ENCODE data around the gene ZFAND6.

The ZFAND6 gene

GRCh38 chr15:80100247-80100646 is 40.8 kb downstream of the ZFAND6 start:
- H3K36me3 ChIP-seq (ENCODE audit: insufficient read depth), result no peaks in the 10 kb centered on the region
- H3K27me3 ChIP-seq (ENCODE audit: insufficient read depth, low read depth), result no peaks in the 10 kb centered on the region
- TF ChIP-seq, protein P1, sequence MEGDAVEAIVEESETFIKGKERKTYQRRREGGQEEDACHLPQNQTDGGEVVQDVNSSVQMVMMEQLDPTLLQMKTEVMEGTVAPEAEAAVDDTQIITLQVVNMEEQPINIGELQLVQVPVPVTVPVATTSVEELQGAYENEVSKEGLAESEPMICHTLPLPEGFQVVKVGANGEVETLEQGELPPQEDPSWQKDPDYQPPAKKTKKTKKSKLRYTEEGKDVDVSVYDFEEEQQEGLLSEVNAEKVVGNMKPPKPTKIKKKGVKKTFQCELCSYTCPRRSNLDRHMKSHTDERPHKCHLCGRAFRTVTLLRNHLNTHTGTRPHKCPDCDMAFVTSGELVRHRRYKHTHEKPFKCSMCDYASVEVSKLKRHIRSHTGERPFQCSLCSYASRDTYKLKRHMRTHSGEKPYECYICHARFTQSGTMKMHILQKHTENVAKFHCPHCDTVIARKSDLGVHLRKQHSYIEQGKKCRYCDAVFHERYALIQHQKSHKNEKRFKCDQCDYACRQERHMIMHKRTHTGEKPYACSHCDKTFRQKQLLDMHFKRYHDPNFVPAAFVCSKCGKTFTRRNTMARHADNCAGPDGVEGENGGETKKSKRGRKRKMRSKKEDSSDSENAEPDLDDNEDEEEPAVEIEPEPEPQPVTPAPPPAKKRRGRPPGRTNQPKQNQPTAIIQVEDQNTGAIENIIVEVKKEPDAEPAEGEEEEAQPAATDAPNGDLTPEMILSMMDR (conservative IDR thresholded peaks at IDR 0.05; ENCODE audit: low read depth, low read length), result no peak
- no peak overlapping the region for H3K27ac ChIP-seq
- no peak overlapping the region for H3K9ac ChIP-seq
- H3K79me2 ChIP-seq (ENCODE audit: insufficient read depth, low read depth), result no peaks in the 10 kb centered on the region
- no peak overlapping the region for H3K4me3 ChIP-seq (IDR thresholded peaks at IDR 0.05; ENCODE audit: insufficient read depth, low read depth, low read length)
- no peak overlapping the region for H2AFZ ChIP-seq (ENCODE audit: low read depth)
- no peaks in the 10 kb centered on the region for H4K20me1 ChIP-seq (ENCODE audit: insufficient read depth)
- no peak overlapping the region for H3K4me2 ChIP-seq
- peaks cover 23% of the 10 kb centered on the region for H3K4me1 ChIP-seq (ENCODE audit: low read depth, poor library complexity, severe bottlenecking)

- no peak overlapping the region for H2AFZ ChIP-seq (ENCODE audit: low read depth)
- H3K79me2 ChIP-seq (ENCODE audit: insufficient read depth, low read depth), result no peaks in the 10 kb centered on the region; the same call in 1 of the 2 replicates
- no peaks in the 10 kb centered on the region for H4K20me1 ChIP-seq (ENCODE audit: insufficient read depth)
- no peaks in the 10 kb centered on the region for H3K27me3 ChIP-seq (ENCODE audit: insufficient read depth, low read depth)
- H3K27ac ChIP-seq, result no peak overlapping the region
- H3K4me3 ChIP-seq (IDR thresholded peaks at IDR 0.05; ENCODE audit: insufficient read depth, low read depth, low read length), result no peak overlapping the region
- TF ChIP-seq, protein P1 (conservative IDR thresholded peaks at IDR 0.05; ENCODE audit: low read depth, low read length), result no peak
- H3K4me1 ChIP-seq (ENCODE audit: low read depth, poor library complexity, severe bottlenecking), result no peaks in the 10 kb centered on the region
- H3K36me3 ChIP-seq (ENCODE audit: insufficient read depth), result no peaks in the 10 kb centered on the region
- H3K9ac ChIP-seq, result no peak overlapping the region
- no peak overlapping the region for H3K4me2 ChIP-seq
Observed at GRCh38 chr15:80105193-80105592, 45.7 kb downstream of the ZFAND6 start.

GRCh38 chr15:80105595-80105994 is 46.1 kb downstream of the ZFAND6 start:
- Histone ChIP-seq H4K20me1 (ENCODE audit: insufficient read depth) (no peaks in the 10 kb centered on the region), H3K4me2 (no peak overlapping the region), H2AFZ (ENCODE audit: low read depth) (no peak overlapping the region), H3K9ac (no peak overlapping the region), H3K4me3 (IDR thresholded peaks at IDR 0.05; ENCODE audit: insufficient read depth, low read depth, low read length) (no peak overlapping the region), H3K79me2 (ENCODE audit: insufficient read depth, low read depth) (no peaks in the 10 kb centered on the region; the same call in 1 of the 2 replicates), H3K27ac (no peak overlapping the region), H3K4me1 (ENCODE audit: low read depth, poor library complexity, severe bottlenecking) (no peaks in the 10 kb centered on the region), H3K27me3 (ENCODE audit: insufficient read depth, low read depth) (no peaks in the 10 kb centered on the region), H3K36me3 (ENCODE audit: insufficient read depth) (no peaks in the 10 kb centered on the region)
- TF ChIP-seq, protein P1 (conservative IDR thresholded peaks at IDR 0.05; ENCODE audit: low read depth, low read length), result no peak

DNA sequence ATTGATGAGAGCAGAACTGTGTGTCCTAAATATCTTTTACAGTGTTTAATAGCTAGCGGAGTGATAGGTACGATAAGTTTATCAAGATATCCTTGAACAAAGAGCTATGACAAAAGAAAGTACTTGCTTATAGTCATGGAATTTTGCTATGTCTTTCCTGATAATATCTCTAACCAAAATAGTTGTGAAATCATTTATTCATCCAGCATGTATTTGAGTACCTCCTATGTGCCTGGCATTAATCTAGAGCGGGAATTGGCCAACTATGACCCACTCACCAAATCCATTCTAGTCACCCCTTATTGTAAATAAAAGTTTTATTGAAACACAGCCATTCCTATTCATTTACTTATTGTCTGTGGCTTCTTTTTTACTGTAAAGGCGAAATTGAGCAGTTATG is 46.6 kb downstream of the ZFAND6 start:
- H3K4me1 ChIP-seq (ENCODE audit: low read depth, poor library complexity, severe bottlenecking), result no peaks in the 10 kb centered on the region
- no peaks in the 10 kb centered on the region for H3K36me3 ChIP-seq (ENCODE audit: insufficient read depth)
- H3K4me2 ChIP-seq, result no peak overlapping the region
- H3K27ac ChIP-seq, result no peak overlapping the region
- H2AFZ ChIP-seq (ENCODE audit: low read depth), result no peak overlapping the region
- no peaks in the 10 kb centered on the region for H4K20me1 ChIP-seq (ENCODE audit: insufficient read depth)
- H3K27me3 ChIP-seq (ENCODE audit: insufficient read depth, low read depth), result no peaks in the 10 kb centered on the region
- no peak overlapping the region for H3K4me3 ChIP-seq (IDR thresholded peaks at IDR 0.05; ENCODE audit: insufficient read depth, low read depth, low read length)
- no peak overlapping the region for H3K9ac ChIP-seq
- no peaks in the 10 kb centered on the region; the same call in 1 of the 2 replicates for H3K79me2 ChIP-seq (ENCODE audit: insufficient read depth, low read depth)
- TF ChIP-seq, protein P1 (conservative IDR thresholded peaks at IDR 0.05; ENCODE audit: low read depth, low read length), result no peak

All from KMS-11 (cell line).